BLaER1 treated with 17β-estradiol and CSF1 and Interleukin-3, amounts not matched to agents 10 nM and 100 nM (cell line): Measurements from ENCODE around the gene ENTPD8.

Experiments used
- H3K27ac ChIP-seq, 11 experiments: shearing (Covaris generic); formaldehyde crosslinking; 2 replicates each; pipeline ENCODE4 v1.8.1; 2022
- H3K27me3 ChIP-seq, 11 experiments: shearing (Covaris generic); formaldehyde crosslinking; 2 replicates each; pipeline ENCODE4 v1.8.1; 2022
- H3K36me3 ChIP-seq, 11 experiments: shearing (Covaris generic); formaldehyde crosslinking; 2 replicates each; pipeline ENCODE4 v1.8.1; 2022
- H3K4me1 ChIP-seq, 10 experiments: shearing (Covaris generic); formaldehyde crosslinking; 2 replicates each; pipeline ENCODE4 v1.8.1; 2022
- H3K4me2 ChIP-seq, 11 experiments: shearing (Covaris generic); formaldehyde crosslinking; 2 replicates each; pipeline ENCODE4 v1.8.1; 2022
- H3K4me3 ChIP-seq, 10 experiments: shearing (Covaris generic); formaldehyde crosslinking; 2 replicates each; pipeline ENCODE4 v1.8.1; 2022
- H3K9ac ChIP-seq, 11 experiments: shearing (Covaris generic); formaldehyde crosslinking; 2 replicates each; pipeline ENCODE4 v1.8.1; 2022
- H3K9me3 ChIP-seq, 11 experiments: shearing (Covaris generic); formaldehyde crosslinking; replicated peaks in 1 of 11; 2 replicates each; pipeline ENCODE4 v1.8.1; 2022
- H4K20me1 ChIP-seq, 11 experiments: shearing (Covaris generic); formaldehyde crosslinking; 2 replicates each; pipeline ENCODE4 v1.8.1; 2022
- Cebpa-rat ChIP-seq, 11 experiments: shearing (Covaris generic); IDR thresholded peaks; 2 replicates each; pipeline ENCODE4 v1.8.1; 2022

ENTPD8 gene

GRCh38 chr9:137393176-137394150, 47.7 kb downstream of the ENTPD8 start:
- peak overlapping the region in 7 of 11 experiments; percentile 0 to 56 (median 39); a peak in 10 of 22 replicates for H3K27ac ChIP-seq
- no peaks in the 10 kb centered on the region for H3K27me3 ChIP-seq
- peak overlapping the region in 9 of 11 experiments; percentile 22 to 63 (median 42); a peak in 16 of 22 replicates for H3K9ac ChIP-seq
- peak overlapping the region; percentile 43 to 99 (median 90) for H3K4me2 ChIP-seq
- H3K9me3 ChIP-seq, result peaks cover 17 to 23% (median 20%) of the 10 kb centered on the region in 11 experiments; a peak in 21 of 22 replicates
- peak overlapping the region in 1 of 10 experiments; percentile 14; a peak in 1 of 20 replicates for H3K4me3 ChIP-seq
- no peak for TF ChIP-seq Cebpa-rat (IDR thresholded peaks at IDR 0.05)
- H4K20me1 ChIP-seq, result peaks cover 0 to 30% (median 7%) of the 10 kb centered on the region in 11 experiments; a peak in 7 of 22 replicates
- H3K4me1 ChIP-seq, result peaks cover 76 to 94% (median 84%) of the 10 kb centered on the region in 10 experiments
- H3K36me3 ChIP-seq, result peaks cover 0 to 12% (median 4%) of the 10 kb centered on the region in 11 experiments; a peak in 6 of 22 replicates

GRCh38 chr9:137392232-137393007, 48.7 kb downstream of the ENTPD8 start:
- H3K9me3 ChIP-seq, result peaks cover 8 to 13% (median 10%) of the 10 kb centered on the region in 11 experiments; a peak in 20 of 22 replicates
- peaks cover 0 to 12% (median 4%) of the 10 kb centered on the region in 11 experiments; a peak in 6 of 22 replicates for H3K36me3 ChIP-seq
- H3K9ac ChIP-seq, result peak overlapping the region in 9 of 11 experiments; percentile 19 to 82 (median 41); a peak in 12 of 22 replicates
- peak overlapping the region; percentile 78 to 99 (median 92) for H3K4me2 ChIP-seq
- H4K20me1 ChIP-seq, result peaks cover 0 to 30% (median 7%) of the 10 kb centered on the region in 11 experiments; a peak in 7 of 22 replicates
- H3K4me3 ChIP-seq, result peak overlapping the region in 1 of 10 experiments; percentile 9; a peak in 1 of 20 replicates
- TF ChIP-seq Cebpa-rat (IDR thresholded peaks at IDR 0.05), result no peak
- peak overlapping the region in 7 of 11 experiments; percentile 19 to 90 (median 76); a peak in 13 of 22 replicates for H3K27ac ChIP-seq
- no peaks in the 10 kb centered on the region for H3K27me3 ChIP-seq
- peaks cover 77 to 94% (median 85%) of the 10 kb centered on the region in 10 experiments for H3K4me1 ChIP-seq

- H3K4me2 ChIP-seq, result peak overlapping the region; percentile 78 to 99 (median 92)
- peaks cover 0 to 23% (median 7%) of the 10 kb centered on the region in 11 experiments; a peak in 7 of 22 replicates for H4K20me1 ChIP-seq
- peaks cover 77 to 97% (median 91%) of the 10 kb centered on the region in 10 experiments for H3K4me1 ChIP-seq
- peaks cover 0 to 5% (median 0%) of the 10 kb centered on the region in 11 experiments; a peak in 2 of 22 replicates for H3K36me3 ChIP-seq
- no peaks in the 10 kb centered on the region for H3K27me3 ChIP-seq
- H3K27ac ChIP-seq, result peak overlapping the region in 10 of 11 experiments; percentile 55 to 90 (median 80); a peak in 19 of 22 replicates
- TF ChIP-seq Cebpa-rat (IDR thresholded peaks at IDR 0.05), result no peak
- H3K4me3 ChIP-seq, result peak overlapping the region in 8 of 10 experiments; percentile 8 to 59 (median 38); a peak in 9 of 20 replicates
- peak overlapping the region; percentile 58 to 82 (median 69); a peak in 19 of 22 replicates for H3K9ac ChIP-seq
- H3K9me3 ChIP-seq, result peaks cover 0 to 3% (median 0%) of the 10 kb centered on the region in 11 experiments; a peak in 4 of 22 replicates
Observed at GRCh38 chr9:137391411-137391754, 49.8 kb downstream of the ENTPD8 start.

DNA sequence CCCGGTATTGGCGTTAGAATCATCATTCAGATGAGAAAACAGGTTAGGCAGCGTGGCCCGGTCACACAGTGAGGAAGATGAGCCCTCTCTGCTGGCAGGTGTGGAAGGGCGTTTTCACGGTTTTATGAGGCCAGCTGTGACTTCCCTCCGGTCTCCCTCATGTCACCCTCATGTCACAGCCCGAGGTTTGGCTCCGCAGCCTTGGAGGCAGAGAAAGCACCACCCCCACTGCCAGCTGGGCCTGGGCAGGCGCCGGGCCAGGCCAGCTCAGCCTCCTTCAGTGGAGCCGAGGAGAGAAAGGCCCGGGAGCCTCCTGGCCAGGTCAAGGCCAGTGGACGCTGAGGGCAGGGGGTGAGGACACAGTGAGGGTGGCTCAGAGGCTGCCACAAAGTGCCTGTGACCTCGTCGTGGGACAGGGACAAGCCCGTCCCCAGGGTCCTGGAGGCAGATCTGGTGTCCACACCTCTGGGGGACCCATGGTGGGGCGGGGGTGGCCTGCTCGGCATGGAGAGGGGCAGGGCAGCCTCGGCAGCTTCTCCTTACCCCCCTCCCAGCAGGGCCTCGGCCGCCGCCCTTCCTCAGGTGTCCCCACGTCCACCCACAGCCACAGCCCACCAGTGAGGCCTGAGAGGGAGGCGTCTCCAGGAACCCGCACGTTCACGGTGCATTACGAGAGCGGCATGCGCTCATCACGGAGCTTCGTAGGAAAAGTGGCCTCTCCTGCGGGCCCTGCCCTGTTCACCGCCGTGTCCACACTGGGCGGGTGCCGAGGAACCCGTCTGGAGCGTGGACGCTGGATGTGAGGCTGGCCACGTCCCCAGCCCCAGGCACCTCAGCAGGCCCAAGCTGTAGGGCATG, 50.4 kb downstream of the ENTPD8 start:
- H4K20me1 ChIP-seq, result peaks cover 0 to 22% (median 7%) of the 10 kb centered on the region in 11 experiments; a peak in 6 of 22 replicates
- no peak for TF ChIP-seq Cebpa-rat (IDR thresholded peaks at IDR 0.05)
- H3K4me1 ChIP-seq, result peaks cover 76 to 99% (median 95%) of the 10 kb centered on the region in 10 experiments
- H3K4me3 ChIP-seq, result peak overlapping the region in 8 of 10 experiments; percentile 8 to 59 (median 38); a peak in 11 of 20 replicates
- H3K9ac ChIP-seq, result peak overlapping the region; percentile 58 to 82 (median 69); a peak in 21 of 22 replicates
- H3K4me2 ChIP-seq, result peak overlapping the region; percentile 78 to 99 (median 92)
- H3K27ac ChIP-seq, result peak overlapping the region; percentile 29 to 90 (median 80); a peak in 20 of 22 replicates
- H3K9me3 ChIP-seq, result no peaks in the 10 kb centered on the region
- no peaks in the 10 kb centered on the region for H3K27me3 ChIP-seq
- peaks cover 0 to 5% (median 0%) of the 10 kb centered on the region in 11 experiments; a peak in 2 of 22 replicates for H3K36me3 ChIP-seq

GRCh38 chr9:137389428-137389746, 51.8 kb downstream of the ENTPD8 start:
- Histone ChIP-seq H3K4me3 (no peak overlapping the region; a peak in 1 of 20 replicates), H3K4me1 (peaks cover 66 to 100% (median 89%) of the 10 kb centered on the region in 10 experiments), H3K9ac (peak overlapping the region in 6 of 11 experiments; percentile 25 to 70 (median 66); a peak in 9 of 22 replicates), H3K27me3 (no peaks in the 10 kb centered on the region), H4K20me1 (peaks cover 0 to 15% (median under 1%) of the 10 kb centered on the region in 11 experiments; a peak in 5 of 22 replicates), H3K9me3 (no peaks in the 10 kb centered on the region), H3K27ac (peak overlapping the region in 8 of 11 experiments; percentile 70 to 82 (median 78); a peak in 13 of 22 replicates), H3K36me3 (peaks cover 0 to 5% (median 0%) of the 10 kb centered on the region in 11 experiments; a peak in 2 of 22 replicates), H3K4me2 (peak overlapping the region in 10 of 11 experiments; percentile 73 to 99 (median 90); a peak in 18 of 22 replicates)
- no peak for TF ChIP-seq Cebpa-rat (IDR thresholded peaks at IDR 0.05)

- Histone ChIP-seq H3K4me3 (no peak overlapping the region; a peak in 1 of 20 replicates), H3K9ac (peak overlapping the region; percentile 25 to 70 (median 65); a peak in 16 of 22 replicates), H3K9me3 (no peaks in the 10 kb centered on the region), H3K36me3 (peaks cover 0 to 5% (median 0%) of the 10 kb centered on the region in 11 experiments; a peak in 2 of 22 replicates), H3K4me2 (peak overlapping the region; percentile 73 to 99 (median 90)), H4K20me1 (peaks cover 0 to 13% (median 0%) of the 10 kb centered on the region in 11 experiments; a peak in 5 of 22 replicates), H3K4me1 (peaks cover 63 to 100% (median 89%) of the 10 kb centered on the region in 10 experiments), H3K27ac (peak overlapping the region in 9 of 11 experiments; percentile 70 to 82 (median 78); a peak in 18 of 22 replicates), H3K27me3 (no peaks in the 10 kb centered on the region)
- no peak for TF ChIP-seq Cebpa-rat (IDR thresholded peaks at IDR 0.05)
Observed at GRCh38 chr9:137388589-137389427, 52.3 kb downstream of the ENTPD8 start.
